Kidney epithelial cell (primary cell): ENCODE measurements around the gene WDR74. TPM values are rescaled to one million over a fixed set of nuclear protein-coding genes. Genes with fewer than 3 reads are reported as not detected.
"Not testable (repeated sequence)": the region's sequence is repeated elsewhere in the genome, so short reads cannot be mapped to it uniquely, and the experiment has no call there.

Experiments
- DNase-seq: peaks from one replicate; pipeline ENCODE4 v3.0.0-alpha.2; 2010; ENCODE audit warnings: low read depth
- H3K27me3 ChIP-seq: 2 replicates; pipeline ENCODE4 v1.6.0; 2011; ENCODE audit warnings: low read length; ENCODE audit not compliant: control insufficient read depth, insufficient read depth
- H3K36me3 ChIP-seq: 2 replicates; pipeline ENCODE4 v1.5.1; 2011; ENCODE audit warnings: low read length; ENCODE audit not compliant: control insufficient read depth, insufficient read depth
- H3K4me3 ChIP-seq: 2 replicates; pipeline ENCODE4 v1.5.1; 2011; ENCODE audit warnings: low read depth, mild to moderate bottlenecking, control low read depth, low read length
- CTCF ChIP-seq: IDR thresholded peaks from 2 replicates; pipeline ENCODE4 v1.5.1; 2011; ENCODE audit warnings: mild to moderate bottlenecking, moderate library complexity, low read length, control low read depth, inconsistent platforms; ENCODE audit not compliant: insufficient read depth, poor library complexity, severe bottlenecking
- total RNA-seq: library from RNA; depleted of rRNA; stranded (reverse); fragments of >200 nt; gene quantifications from 2 replicates; pipeline ENCODE4 v1.2.3, GENCODE V29; 2015

The WDR74 gene
- total RNA-seq, 1 donor from 2014 or later = 92.8 TPM

GRCh38 chr11:62863687-62864335, 24.4 kb upstream of the WDR74 start:
- no peak for TF ChIP-seq CTCF
- Histone ChIP-seq H3K36me3 (no peaks in the 10 kb centered on the region), H3K4me3 (no peak overlapping the region), H3K27me3 (no peaks in the 10 kb centered on the region)
- no peak for DNase-seq

GRCh38 chr11:62861564-62862192, 22.3 kb upstream of the WDR74 start:
- not testable (repeated sequence) for H3K36me3 ChIP-seq, H3K27me3 ChIP-seq, H3K4me3 ChIP-seq, DNase-seq

GRCh38 chr11:62860835-62861563, 21.6 kb upstream of the WDR74 start:
- DNase-seq = no peak
- no peak overlapping the region for H3K4me3 ChIP-seq
- no peak for TF ChIP-seq CTCF
- H3K27me3 ChIP-seq = no peaks in the 10 kb centered on the region
- no peaks in the 10 kb centered on the region for H3K36me3 ChIP-seq

- H3K4me3 ChIP-seq, H3K27me3 ChIP-seq, H3K36me3 ChIP-seq, DNase-seq: not testable (repeated sequence)
Observed at GRCh38 chr11:62859281-62859703, 19.9 kb upstream of the WDR74 start.

GRCh38 chr11:62858201-62858600, 18.8 kb upstream of the WDR74 start:
- DNase-seq = no peak
- no peak for TF ChIP-seq CTCF
- H3K27me3 ChIP-seq = no peaks in the 10 kb centered on the region
- H3K4me3 ChIP-seq = no peak overlapping the region
- H3K36me3 ChIP-seq = peaks cover 4% of the 10 kb centered on the region

- H3K4me3 ChIP-seq = no peak overlapping the region
- peaks cover 4% of the 10 kb centered on the region for H3K36me3 ChIP-seq
- TF ChIP-seq CTCF = no peak
- DNase-seq = no peak
- H3K27me3 ChIP-seq = no peaks in the 10 kb centered on the region
Observed at GRCh38 chr11:62857541-62857982, 18.2 kb upstream of the WDR74 start.
